Thyroid gland (tissue), 4 donors: Measurements from ENCODE around the gene RREB1.

Experiments used
- POLR2A ChIP-seq, 2 donors: fragments of 450-650 bp; IDR thresholded peaks; one replicate each; pipeline ENCODE4 v1.6.1; 2017; ENCODE audit warnings: antibody characterized with exemption in 2 of 2, mild to moderate bottlenecking in 2 of 2, moderate library complexity in 1 of 2
- TF ChIP-seq, protein P1 (sequence below), 6 experiments: fragments of 200-600 bp in 3 of 6; fragments of 450-650 bp in 3 of 6; sonication (generic) in 3 of 6; IDR thresholded peaks; one replicate each; pipeline ENCODE4 v1.5.1; 2016 to 2019; ENCODE audit warnings: antibody characterized with exemption in 6 of 6, mild to moderate bottlenecking in 2 of 6, inconsistent platforms in 1 of 6, moderate library complexity in 1 of 6

DNA sequence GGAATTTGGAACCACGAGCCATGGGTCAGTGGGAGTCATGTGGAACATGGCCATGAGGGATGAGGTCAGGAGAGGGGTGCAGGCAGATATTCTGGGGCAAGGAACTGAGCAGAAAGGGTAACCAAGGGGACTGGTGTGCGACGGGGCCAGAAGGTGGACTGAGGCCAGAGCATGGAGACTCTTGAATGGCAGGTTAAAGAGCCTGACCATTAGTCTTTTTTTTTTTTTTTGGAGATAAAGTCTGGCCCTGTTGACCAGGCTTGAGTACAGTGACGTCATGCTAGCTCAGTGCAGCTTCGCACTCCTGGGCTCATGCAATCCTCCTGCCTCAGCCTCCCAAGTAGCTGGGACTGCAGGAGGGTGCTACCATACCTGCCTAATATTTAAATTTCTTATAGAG is 64.0 kb downstream of the RREB1 start:
- no peak for TF ChIP-seq POLR2A (IDR thresholded peaks at IDR 0.05)
- TF ChIP-seq, protein P1, sequence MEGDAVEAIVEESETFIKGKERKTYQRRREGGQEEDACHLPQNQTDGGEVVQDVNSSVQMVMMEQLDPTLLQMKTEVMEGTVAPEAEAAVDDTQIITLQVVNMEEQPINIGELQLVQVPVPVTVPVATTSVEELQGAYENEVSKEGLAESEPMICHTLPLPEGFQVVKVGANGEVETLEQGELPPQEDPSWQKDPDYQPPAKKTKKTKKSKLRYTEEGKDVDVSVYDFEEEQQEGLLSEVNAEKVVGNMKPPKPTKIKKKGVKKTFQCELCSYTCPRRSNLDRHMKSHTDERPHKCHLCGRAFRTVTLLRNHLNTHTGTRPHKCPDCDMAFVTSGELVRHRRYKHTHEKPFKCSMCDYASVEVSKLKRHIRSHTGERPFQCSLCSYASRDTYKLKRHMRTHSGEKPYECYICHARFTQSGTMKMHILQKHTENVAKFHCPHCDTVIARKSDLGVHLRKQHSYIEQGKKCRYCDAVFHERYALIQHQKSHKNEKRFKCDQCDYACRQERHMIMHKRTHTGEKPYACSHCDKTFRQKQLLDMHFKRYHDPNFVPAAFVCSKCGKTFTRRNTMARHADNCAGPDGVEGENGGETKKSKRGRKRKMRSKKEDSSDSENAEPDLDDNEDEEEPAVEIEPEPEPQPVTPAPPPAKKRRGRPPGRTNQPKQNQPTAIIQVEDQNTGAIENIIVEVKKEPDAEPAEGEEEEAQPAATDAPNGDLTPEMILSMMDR (IDR thresholded peaks at IDR 0.05), result no peak
